ENCODE data around the gene ASTL. TPM values are rescaled to one million over a fixed set of nuclear protein-coding genes. Genes with fewer than 3 reads are reported as not detected.

ASTL gene
- total RNA-seq, 1 donor from 2014 or later, result not detected

DNA sequence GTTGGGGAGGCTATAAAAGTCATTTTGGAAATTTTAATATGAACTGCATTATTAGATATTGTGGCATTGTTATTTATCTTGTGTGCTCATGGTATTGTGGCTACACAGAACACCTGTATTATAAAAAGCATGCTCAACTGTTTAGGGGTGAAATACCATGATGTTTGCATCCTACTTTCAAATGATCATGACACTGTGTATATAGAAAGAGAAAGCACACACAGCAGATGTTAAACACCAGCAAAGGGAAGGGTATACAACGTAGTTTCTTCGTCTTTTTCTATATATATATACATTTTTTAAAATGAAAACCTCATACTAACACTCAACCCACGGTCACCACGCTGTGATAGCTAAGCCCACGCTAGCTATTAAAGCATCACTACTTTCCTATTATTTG, 43.2 kb upstream of the ASTL start:
- peaks cover 4% of the 10 kb centered on the region for H3K4me1 Mint-ChIP-seq (ENCODE audit: low read depth, unreplicated experiment)
- H3K27me3 ChIP-seq (ENCODE audit: insufficient read depth, low read length), result no peaks in the 10 kb centered on the region
- H3K9me3 ChIP-seq (ENCODE audit: insufficient read depth, low read depth, low read length), result no peaks in the 10 kb centered on the region
- FAIRE-seq (no peak), DNase-seq (ENCODE audit: low read depth) (no peak)
- H2AFZ ChIP-seq (ENCODE audit: low read depth, low read length), result no peak overlapping the region
- peaks cover 24% of the 10 kb centered on the region for H3K36me3 ChIP-seq (ENCODE audit: insufficient read depth, low read length)
- H3K9me3 Mint-ChIP-seq (ENCODE audit: unreplicated experiment), result no peaks in the 10 kb centered on the region
- H3K9ac ChIP-seq (ENCODE audit: low read length), result no peak overlapping the region
- peaks cover 12% of the 10 kb centered on the region for H3K36me3 Mint-ChIP-seq (ENCODE audit: low read depth, unreplicated experiment)
- no peak overlapping the region for H3K27ac ChIP-seq (ENCODE audit: low read depth, low read length)
- no peak overlapping the region for H3K4me3 Mint-ChIP-seq (ENCODE audit: unreplicated experiment)
- H3K4me3 ChIP-seq (ENCODE audit: insufficient read depth, low read depth, low read length), result no peak overlapping the region
- peaks cover 20% of the 10 kb centered on the region for H4K20me1 ChIP-seq (ENCODE audit: insufficient read depth, low read length)
- H3K4me1 ChIP-seq (ENCODE audit: insufficient read depth, low read length), result no peaks in the 10 kb centered on the region
- H3K27me3 Mint-ChIP-seq (ENCODE audit: low read depth, unreplicated experiment), result no peaks in the 10 kb centered on the region
- no peaks in the 10 kb centered on the region for H3K79me2 ChIP-seq (ENCODE audit: insufficient read depth, low read length)
- no peak for TF ChIP-seq EZH2 (IDR thresholded peaks at IDR 0.05; ENCODE audit: insufficient read depth, low read length)
- TF ChIP-seq CTCF (IDR thresholded peaks at IDR 0.05; ENCODE audit: insufficient read depth, low read depth, low read length), result no peak
- no peak overlapping the region for H3K4me2 ChIP-seq (ENCODE audit: low read length)
- H3K27ac Mint-ChIP-seq (ENCODE audit: unreplicated experiment), result no peak overlapping the region

- Mint-ChIP-seq H3K27me3 (ENCODE audit: low read depth, unreplicated experiment) (no peaks in the 10 kb centered on the region), H3K27ac (ENCODE audit: unreplicated experiment) (no peak overlapping the region), H3K4me3 (ENCODE audit: unreplicated experiment) (no peak overlapping the region), H3K9me3 (ENCODE audit: unreplicated experiment) (no peaks in the 10 kb centered on the region), H3K36me3 (ENCODE audit: low read depth, unreplicated experiment) (peaks cover 12% of the 10 kb centered on the region), H3K4me1 (ENCODE audit: low read depth, unreplicated experiment) (peaks cover 7% of the 10 kb centered on the region)
- Histone ChIP-seq H3K4me3 (ENCODE audit: insufficient read depth, low read depth, low read length) (no peak overlapping the region), H2AFZ (ENCODE audit: low read depth, low read length) (no peak overlapping the region), H3K9ac (ENCODE audit: low read length) (no peak overlapping the region), H3K4me1 (ENCODE audit: insufficient read depth, low read length) (peaks cover 6% of the 10 kb centered on the region), H3K79me2 (ENCODE audit: insufficient read depth, low read length) (no peaks in the 10 kb centered on the region), H3K27ac (ENCODE audit: low read depth, low read length) (no peak overlapping the region), H3K9me3 (ENCODE audit: insufficient read depth, low read depth, low read length) (no peaks in the 10 kb centered on the region), H3K4me2 (ENCODE audit: low read length) (no peak overlapping the region), H3K27me3 (ENCODE audit: insufficient read depth, low read length) (no peaks in the 10 kb centered on the region), H4K20me1 (ENCODE audit: insufficient read depth, low read length) (peaks cover 13% of the 10 kb centered on the region), H3K36me3 (ENCODE audit: insufficient read depth, low read length) (peaks cover 14% of the 10 kb centered on the region)
- no peak for TF ChIP-seq EZH2 (IDR thresholded peaks at IDR 0.05; ENCODE audit: insufficient read depth, low read length)
- DNase-seq (ENCODE audit: low read depth) (no peak), FAIRE-seq (no peak)
Observed at GRCh38 chr2:96180521-96180920, 42.2 kb upstream of the ASTL start.

GRCh38 chr2:96180002-96180401, 41.7 kb upstream of the ASTL start:
- H3K27ac Mint-ChIP-seq (ENCODE audit: unreplicated experiment), result no peak overlapping the region
- no peaks in the 10 kb centered on the region for H3K27me3 Mint-ChIP-seq (ENCODE audit: low read depth, unreplicated experiment)

More at GRCh38 chr2:96180002-96180401, 41.7 kb upstream of the ASTL start:
- Histone ChIP-seq H3K36me3 (ENCODE audit: insufficient read depth, low read length) (peaks cover 9% of the 10 kb centered on the region), H3K4me2 (ENCODE audit: low read length) (no peak overlapping the region), H3K4me1 (ENCODE audit: insufficient read depth, low read length) (peaks cover 6% of the 10 kb centered on the region), H3K4me3 (ENCODE audit: insufficient read depth, low read depth, low read length) (no peak overlapping the region), H2AFZ (ENCODE audit: low read depth, low read length) (no peak overlapping the region), H3K27ac (ENCODE audit: low read depth, low read length) (no peak overlapping the region), H3K79me2 (ENCODE audit: insufficient read depth, low read length) (no peaks in the 10 kb centered on the region), H3K9me3 (ENCODE audit: insufficient read depth, low read depth, low read length) (no peaks in the 10 kb centered on the region), H3K27me3 (ENCODE audit: insufficient read depth, low read length) (no peaks in the 10 kb centered on the region), H4K20me1 (ENCODE audit: insufficient read depth, low read length) (peaks cover 8% of the 10 kb centered on the region), H3K9ac (ENCODE audit: low read length) (no peak overlapping the region)
- Mint-ChIP-seq H3K9me3 (ENCODE audit: unreplicated experiment) (no peaks in the 10 kb centered on the region), H3K4me1 (ENCODE audit: low read depth, unreplicated experiment) (peaks cover 7% of the 10 kb centered on the region), H3K36me3 (ENCODE audit: low read depth, unreplicated experiment) (peaks cover 10% of the 10 kb centered on the region), H3K4me3 (ENCODE audit: unreplicated experiment) (no peak overlapping the region)
- no peak for TF ChIP-seq EZH2 (IDR thresholded peaks at IDR 0.05; ENCODE audit: insufficient read depth, low read length)
- TF ChIP-seq CTCF (IDR thresholded peaks at IDR 0.05; ENCODE audit: insufficient read depth, low read depth, low read length), result no peak
- FAIRE-seq, result no peak
- DNase-seq (ENCODE audit: low read depth), result no peak

All from astrocyte (in vitro differentiated cells and primary cell).